GM12891 (cell line): Measurements from ENCODE around the gene SREBF1.

ENCODE experiments used
- DNase-seq: peaks from one replicate; pipeline ENCODE4 v3.0.0; 2011; ENCODE audit warnings: low spot score; ENCODE audit not compliant: insufficient read length
- FAIRE-seq: peaks from 2 replicates; lab custom pipeline; 2011; peaks lifted over from hg19 to GRCh38; lab: Jason Lieb, UNC
- PAX5 ChIP-seq: IDR thresholded peaks from 2 replicates; pipeline ENCODE4 v1.6.1; 2011; ENCODE audit warnings: low read length, moderate library complexity, mild to moderate bottlenecking; ENCODE audit not compliant: insufficient read depth, severe bottlenecking
- POLR2A ChIP-seq: IDR thresholded peaks from 2 replicates; pipeline ENCODE4 v1.6.1; 2011; ENCODE audit warnings: low read depth, low read length, control low read depth
- POLR2AphosphoS5 ChIP-seq: IDR thresholded peaks from 2 replicates; pipeline ENCODE4 v1.6.1; 2011; ENCODE audit warnings: low read depth, low read length, control low read depth
- POU2F2 ChIP-seq: IDR thresholded peaks from 2 replicates; pipeline ENCODE4 v1.6.1; 2011; ENCODE audit warnings: low read depth, mild to moderate bottlenecking, control low read depth, low read length, moderate library complexity
- SPI1 ChIP-seq: IDR thresholded peaks from 2 replicates; pipeline ENCODE4 v1.6.1; 2011; ENCODE audit warnings: low read depth, low read length, control low read depth
- TAF1 ChIP-seq: IDR thresholded peaks from 2 replicates; pipeline ENCODE4 v1.6.1; 2011; ENCODE audit warnings: low read depth, low read length, control low read depth

SREBF1 gene

GRCh38 chr17:17796787-17797061 is 40.1 kb downstream of the SREBF1 start:
- TF ChIP-seq POLR2A (no peak), POU2F2 (no peak), POLR2AphosphoS5 (no peak), SPI1 (no peak), TAF1 (no peak), PAX5 (no peak)
- DNase-seq (no peak), FAIRE-seq (no peak)

DNA sequence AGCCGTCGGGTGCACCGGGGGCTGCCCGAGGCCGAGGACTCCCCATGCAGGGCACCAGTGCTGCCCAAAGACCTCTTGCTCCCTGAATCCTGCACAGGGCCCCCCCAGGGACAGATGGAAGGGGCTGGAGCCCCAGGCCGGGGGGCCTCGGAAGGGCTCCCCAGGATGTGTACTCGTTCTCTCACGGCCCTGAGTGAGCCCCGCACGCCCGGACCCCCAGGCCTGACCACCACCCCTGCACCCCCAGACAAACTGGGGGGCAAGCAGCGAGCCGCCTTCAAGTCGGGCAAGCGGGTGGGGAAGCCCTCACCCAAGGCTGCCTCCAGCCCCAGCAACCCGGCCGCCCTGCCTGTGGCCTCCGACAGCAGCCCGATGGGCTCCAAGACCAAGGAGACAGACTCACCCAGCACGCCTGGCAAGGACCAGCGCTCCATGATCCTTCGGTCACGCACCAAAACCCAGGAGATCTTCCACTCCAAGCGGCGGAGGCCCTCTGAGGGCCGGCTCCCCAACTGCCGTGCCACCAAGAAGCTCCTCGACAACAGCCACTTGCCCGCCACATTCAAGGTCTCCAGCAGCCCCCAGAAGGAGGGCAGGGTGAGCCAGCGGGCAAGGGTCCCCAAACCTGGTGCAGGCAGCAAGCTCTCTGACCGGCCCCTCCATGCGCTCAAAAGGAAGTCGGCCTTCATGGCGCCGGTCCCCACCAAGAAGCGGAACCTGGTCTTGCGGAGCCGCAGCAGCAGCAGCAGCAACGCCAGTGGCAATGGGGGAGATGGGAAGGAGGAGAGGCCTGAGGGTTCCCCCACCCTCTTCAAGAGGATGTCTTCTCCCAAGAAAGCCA is 40.6 kb downstream of the SREBF1 start:
- no peak for DNase-seq
- TF ChIP-seq POU2F2: no peak
- no peak for TF ChIP-seq POLR2A
- no peak for TF ChIP-seq PAX5
- no peak for TF ChIP-seq SPI1
- no peak for TF ChIP-seq POLR2AphosphoS5
- TF ChIP-seq TAF1: no peak
- FAIRE-seq: no peak

DNA sequence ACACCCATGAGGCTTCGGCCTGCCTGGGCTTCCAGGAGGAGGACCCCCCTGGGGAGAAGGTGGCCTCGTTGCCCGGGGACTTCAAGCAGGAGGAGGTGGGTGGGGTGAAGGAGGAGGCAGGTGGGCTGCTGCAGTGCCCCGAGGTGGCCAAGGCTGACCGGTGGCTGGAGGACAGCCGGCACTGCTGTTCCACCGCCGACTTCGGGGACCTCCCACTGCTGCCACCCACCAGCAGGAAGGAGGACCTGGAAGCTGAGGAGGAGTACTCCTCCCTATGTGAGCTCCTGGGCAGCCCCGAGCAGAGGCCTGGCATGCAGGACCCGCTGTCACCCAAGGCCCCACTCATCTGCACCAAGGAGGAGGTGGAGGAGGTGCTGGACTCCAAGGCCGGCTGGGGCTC is 41.5 kb downstream of the SREBF1 start:
- FAIRE-seq (no peak), DNase-seq (no peak)
- no peak for TF ChIP-seq TAF1
- TF ChIP-seq POU2F2: no peak
- TF ChIP-seq POLR2AphosphoS5: no peak
- TF ChIP-seq PAX5: no peak
- TF ChIP-seq POLR2A: no peak
- no peak for TF ChIP-seq SPI1

GRCh38 chr17:17794382-17794781 is 42.4 kb downstream of the SREBF1 start:
- TF ChIP-seq SPI1 (no peak), POU2F2 (no peak), POLR2A (no peak), POLR2AphosphoS5 (no peak), TAF1 (no peak), PAX5 (no peak)
- FAIRE-seq: no peak
- no peak for DNase-seq

DNA sequence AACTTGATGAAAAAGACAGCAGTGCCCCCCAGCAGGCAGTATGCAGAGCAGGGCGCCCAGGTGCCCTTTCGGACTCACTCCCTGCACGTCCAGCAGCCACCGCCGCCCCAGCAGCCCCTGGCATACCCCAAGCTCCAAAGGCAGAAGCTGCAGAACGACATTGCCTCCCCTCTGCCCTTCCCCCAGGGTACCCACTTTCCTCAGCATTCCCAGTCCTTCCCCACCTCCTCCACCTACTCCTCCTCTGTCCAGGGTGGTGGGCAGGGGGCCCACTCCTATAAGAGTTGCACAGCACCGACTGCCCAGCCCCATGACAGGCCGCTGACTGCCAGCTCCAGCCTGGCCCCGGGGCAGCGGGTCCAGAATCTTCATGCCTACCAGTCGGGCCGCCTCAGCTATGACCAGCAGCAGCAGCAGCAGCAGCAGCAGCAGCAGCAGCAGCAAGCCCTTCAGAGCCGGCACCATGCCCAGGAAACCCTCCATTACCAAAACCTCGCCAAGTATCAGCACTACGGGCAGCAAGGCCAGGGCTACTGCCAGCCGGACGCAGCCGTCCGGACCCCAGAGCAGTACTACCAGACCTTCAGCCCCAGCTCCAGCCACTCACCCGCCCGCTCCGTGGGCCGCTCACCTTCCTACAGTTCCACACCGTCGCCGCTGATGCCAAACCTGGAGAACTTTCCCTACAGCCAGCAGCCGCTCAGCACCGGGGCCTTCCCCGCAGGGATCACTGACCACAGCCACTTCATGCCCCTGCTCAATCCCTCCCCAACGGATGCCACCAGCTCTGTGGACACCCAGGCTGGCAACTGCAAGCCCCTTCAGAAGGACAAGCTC is 43.2 kb downstream of the SREBF1 start:
- TF ChIP-seq POLR2A: no peak
- TF ChIP-seq TAF1: no peak
- TF ChIP-seq PAX5: no peak
- TF ChIP-seq POLR2AphosphoS5: no peak
- TF ChIP-seq POU2F2: no peak
- no peak for TF ChIP-seq SPI1
- DNase-seq (no peak), FAIRE-seq (no peak)

- no peak for TF ChIP-seq POLR2A
- no peak for TF ChIP-seq POU2F2
- TF ChIP-seq POLR2AphosphoS5: no peak
- peak; percentile 80 for FAIRE-seq
- DNase-seq: no peak
These were observed 44.0 kb downstream of the SREBF1 start for GRCh38 chr17:17792551-17793377.

GRCh38 chr17:17792037-17792550 is 44.7 kb downstream of the SREBF1 start:
- peak; percentile 66 for FAIRE-seq
- no peak for DNase-seq
- no peak for TF ChIP-seq PAX5

DNA sequence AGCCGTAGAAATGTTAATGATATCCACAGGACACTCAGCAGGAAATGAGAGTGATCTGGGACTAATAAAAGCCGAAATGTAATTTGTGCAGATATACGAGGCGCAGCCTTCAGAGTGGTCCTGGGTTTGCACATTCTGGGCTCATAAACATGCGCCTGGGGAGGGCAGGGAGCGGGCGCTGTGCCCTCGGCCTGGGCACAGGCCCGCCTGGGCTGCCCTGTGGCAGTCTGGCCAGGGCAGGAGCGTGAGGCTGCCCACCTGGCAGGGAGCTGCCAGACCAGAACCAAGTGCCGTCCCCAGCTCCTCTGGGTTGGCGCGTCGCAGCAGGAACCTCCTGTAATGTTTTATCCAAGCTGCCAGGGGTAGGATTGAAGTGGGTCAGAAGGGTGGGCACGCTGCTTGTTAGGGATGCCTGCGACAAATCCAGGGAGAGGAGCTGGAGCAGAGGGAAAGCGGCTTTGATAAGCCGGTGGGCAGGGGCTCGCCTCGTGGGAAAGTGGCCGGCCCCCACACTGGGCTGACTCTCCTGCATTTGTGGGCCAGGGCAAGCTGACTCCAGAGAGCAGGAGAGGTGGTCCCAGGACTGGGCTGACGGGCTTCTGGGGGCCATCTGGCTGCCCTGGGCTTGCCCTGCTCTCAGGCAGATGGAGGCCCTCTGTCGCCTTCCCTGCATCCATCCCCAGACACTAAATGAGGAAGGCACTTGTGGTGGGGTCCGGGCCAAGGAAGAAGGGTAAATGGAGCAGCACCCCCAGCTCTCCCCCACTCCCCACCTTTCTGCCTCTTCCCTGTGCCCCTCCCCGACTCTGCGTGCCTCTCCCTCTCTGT is 45.9 kb downstream of the SREBF1 start:
- TF ChIP-seq TAF1: no peak
- no peak for TF ChIP-seq POU2F2
- TF ChIP-seq PAX5: no peak
- no peak for TF ChIP-seq SPI1
- TF ChIP-seq POLR2A: no peak
- TF ChIP-seq POLR2AphosphoS5: no peak
- no peak for FAIRE-seq

More for the DNA sequence above, 45.9 kb downstream of the SREBF1 start:
- DNase-seq: no peak
